Middle frontal gyrus (tissue), 1 donor: ENCODE results near the gene SNAPC2.
"Not testable (repeated sequence)": the region's sequence is repeated elsewhere in the genome, so short reads cannot be mapped to it uniquely, and the experiment has no call there.

Experiments
- DNase-seq: peaks from one replicate; pipeline ENCODE4 v3.0.0-alpha.2; 2015; ENCODE audit warnings: low spot score; ENCODE audit errors: extremely low spot score

SNAPC2 gene

DNA sequence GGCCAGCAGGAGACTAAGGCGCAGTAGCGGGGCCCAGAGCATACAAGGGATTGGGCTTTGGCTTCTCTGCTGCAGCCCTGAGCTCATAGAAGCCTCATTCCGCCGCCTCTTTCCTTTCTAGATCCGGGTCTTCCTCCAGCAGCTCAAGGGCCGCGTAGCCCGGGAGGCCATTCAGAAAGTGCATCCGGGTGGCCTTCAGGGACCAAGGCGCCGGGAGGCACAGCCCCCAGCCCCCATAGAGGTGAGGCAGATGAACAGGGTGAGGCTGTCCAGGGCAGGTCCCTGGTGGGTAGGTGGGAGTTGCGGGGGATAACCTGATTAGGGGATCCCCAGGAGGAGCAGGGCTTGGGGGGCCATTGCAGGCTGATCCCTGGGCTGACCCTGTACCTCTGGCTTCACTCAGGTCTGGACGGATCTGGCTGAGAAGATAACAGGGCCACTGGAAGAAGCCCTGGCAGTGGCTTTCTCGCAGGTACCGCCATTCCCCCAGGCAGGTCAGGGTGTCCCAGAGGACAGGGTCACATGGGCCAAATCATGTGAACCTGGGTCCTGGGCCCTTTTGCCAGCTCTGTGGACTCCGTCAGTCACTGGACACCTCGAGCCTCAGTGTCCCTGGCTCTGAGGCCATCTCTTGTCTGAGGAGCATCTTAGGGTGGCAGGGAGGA is 1.3 kb downstream of the SNAPC2 start:
- DNase-seq = no peak

DNA sequence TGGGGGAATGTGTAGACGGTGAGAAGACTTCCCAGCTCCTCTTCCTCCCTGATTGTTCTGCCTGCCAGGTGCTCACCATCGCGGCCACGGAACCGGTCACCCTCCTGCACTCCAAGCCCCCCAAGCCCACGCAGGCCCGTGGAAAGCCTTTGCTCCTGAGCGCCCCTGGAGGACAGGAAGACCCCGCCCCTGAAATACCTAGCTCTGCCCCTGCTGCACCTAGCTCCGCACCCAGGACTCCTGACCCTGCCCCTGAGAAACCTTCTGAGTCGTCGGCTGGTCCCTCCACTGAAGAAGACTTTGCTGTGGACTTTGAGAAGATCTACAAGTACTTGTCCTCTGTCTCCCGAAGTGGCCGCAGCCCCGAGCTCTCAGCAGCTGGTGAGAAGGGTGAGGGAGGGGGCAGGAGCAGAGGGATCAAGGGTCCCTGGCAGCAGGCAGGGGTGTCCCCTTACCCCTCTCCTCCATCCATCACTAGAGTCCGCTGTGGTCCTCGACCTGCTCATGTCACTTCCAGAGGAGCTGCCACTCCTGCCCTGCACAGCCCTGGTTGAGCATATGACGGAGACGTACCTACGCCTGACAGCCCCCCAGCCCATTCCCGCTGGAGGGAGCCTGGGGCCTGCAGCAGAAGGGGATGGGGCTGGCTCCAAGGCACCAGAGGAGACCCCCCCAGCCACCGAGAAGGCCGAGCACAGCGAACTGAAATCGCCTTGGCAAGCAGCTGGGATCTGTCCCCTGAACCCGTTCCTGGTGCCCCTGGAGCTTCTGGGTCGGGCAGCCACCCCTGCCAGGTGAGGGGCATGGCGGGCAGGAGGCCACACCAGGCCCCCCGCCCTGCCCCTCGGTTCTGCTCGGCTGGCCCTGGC is 2.1 kb downstream of the SNAPC2 start:
- DNase-seq = no peak

DNA sequence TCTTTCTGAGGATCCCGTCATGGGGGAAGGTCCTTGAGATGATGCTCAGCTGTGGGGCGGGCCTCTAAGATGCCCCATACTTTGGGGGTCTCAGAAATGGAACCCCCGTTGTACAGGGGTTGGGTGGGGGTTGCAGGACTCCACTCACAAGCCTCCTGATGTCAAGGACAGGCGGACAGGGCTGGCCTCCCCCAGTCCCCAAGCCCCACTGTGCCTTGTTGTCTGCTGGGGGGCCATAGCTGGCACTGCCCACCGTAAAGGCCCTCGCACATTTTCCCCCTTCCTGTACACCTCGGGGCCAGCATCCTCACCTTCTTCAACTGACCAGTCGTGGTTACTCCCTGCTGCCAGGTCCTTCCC is 2.7 kb downstream of the SNAPC2 start:
- DNase-seq = no peak

DNA sequence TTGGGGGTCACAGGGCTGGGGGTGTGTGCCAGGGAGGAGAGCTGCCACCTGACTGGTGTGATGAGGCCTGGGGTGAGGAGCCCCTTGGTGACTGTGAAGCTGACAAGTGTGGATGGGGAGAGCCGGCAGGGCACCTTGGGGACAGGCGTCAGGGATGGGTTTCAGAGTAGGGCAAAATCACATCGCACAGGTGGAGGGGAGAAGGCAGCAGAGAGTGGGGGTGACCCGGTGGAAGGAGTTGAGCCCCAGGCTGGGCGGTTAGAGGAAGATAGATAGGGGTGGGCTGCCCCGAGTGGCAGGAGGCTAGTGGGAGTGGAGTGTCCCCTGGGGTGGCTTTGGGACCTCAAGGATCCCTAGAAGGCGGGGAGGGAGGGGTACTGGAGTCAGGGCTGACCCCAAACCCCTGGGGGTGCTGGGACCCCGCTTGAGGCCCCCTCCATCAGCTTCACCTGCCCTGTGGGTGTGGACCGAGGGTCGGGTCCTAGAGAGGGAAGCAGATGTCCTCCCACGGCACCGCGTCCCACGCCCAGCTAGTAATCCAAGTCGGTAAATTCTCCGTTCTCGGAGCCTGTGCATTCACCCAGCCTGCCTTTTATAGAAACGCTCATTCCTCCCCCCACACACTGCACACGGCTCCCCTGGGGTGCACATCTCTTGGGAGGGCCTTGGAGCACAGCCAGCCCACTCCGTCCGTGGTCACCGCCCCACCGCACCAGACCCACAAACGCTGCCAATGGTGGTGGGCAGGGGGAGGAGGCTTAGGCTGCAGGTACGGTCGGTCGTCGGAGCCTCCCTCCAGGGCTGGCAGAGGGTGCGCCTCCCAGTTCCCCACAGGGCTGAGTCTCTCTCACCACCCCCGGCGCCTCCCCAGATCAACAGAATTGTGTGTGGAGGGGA is 3.4 kb downstream of the SNAPC2 start:
- DNase-seq = no peak

DNA sequence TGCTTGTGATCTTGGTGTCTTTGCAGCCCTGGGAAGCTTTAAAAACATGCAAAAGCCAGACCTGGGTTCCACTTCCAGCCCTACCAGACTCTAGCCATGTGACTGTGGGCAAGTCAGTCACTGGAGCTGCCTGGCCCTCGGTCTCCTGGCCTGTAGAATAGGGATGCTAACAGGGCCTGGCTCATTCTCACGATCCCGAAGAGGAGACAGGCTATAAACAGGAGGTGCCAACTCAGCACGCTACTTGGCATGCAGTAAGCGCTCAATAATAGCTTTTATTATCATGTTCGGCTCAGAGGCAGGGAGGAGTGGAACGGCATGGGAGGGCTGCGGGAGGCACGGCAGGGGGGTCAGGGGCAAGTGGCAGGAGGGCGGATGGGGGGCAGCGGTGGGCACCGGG is 4.1 kb downstream of the SNAPC2 start:
- no peak for DNase-seq

DNA sequence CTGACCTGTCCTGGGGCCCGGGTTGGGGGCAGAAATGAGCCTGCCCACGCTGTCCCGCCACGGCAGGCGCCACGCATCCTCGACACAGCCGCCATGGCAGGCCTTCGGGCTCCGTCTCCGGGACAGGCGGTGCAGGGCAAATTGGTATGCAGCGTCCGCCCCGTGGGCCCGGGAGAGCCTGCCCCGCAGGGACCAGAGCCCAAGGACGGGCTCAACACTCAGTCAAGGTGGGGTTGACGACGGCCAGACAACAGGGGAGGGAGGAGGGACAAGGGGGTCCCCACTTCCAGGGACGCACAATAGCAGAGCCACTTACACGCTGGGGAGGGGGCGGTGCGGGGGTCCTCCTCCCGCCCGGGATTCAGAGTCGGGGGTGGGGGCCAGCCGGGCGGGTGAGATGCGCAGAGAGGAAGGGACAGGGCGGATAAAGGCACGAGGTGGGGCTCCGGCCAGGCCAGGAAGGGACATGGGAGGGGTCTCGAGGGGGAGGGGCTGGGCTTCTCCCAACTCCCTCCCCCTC is 4.6 kb downstream of the SNAPC2 start:
- DNase-seq = no peak

DNA sequence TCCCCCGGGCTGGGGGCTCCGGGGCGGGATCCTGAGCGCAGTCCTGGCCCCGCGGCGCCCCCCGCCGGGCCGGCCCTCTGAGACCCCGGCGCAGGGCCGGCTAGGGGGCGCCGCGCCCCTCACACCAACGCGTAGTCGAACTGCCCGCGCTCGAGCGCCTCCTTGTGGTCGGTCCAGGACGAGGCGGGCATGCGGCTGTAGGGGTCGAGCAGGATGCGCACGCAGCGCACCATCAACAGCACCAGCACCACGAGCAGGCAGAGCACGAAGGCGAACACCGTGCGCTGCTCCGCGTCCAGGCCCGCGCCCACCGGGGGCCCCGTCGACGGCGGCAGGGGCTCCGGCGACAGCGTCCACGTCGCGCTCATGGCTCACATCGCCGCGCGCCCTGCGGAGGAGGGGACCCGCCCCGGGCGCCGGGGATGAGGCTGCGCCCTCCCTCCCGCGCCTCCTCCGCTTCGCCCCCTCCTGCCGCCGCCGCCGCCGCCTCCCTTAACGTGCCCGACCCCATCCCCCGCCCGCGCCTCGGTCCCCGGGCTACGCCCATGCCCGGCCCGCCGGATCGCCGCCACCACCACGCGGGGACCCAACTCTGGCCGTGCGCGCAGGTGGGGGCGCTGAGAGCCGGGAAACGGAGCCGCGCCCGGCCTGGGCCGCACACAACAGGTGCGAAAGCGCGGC is 5.2 kb downstream of the SNAPC2 start:
- no peak for DNase-seq

DNA sequence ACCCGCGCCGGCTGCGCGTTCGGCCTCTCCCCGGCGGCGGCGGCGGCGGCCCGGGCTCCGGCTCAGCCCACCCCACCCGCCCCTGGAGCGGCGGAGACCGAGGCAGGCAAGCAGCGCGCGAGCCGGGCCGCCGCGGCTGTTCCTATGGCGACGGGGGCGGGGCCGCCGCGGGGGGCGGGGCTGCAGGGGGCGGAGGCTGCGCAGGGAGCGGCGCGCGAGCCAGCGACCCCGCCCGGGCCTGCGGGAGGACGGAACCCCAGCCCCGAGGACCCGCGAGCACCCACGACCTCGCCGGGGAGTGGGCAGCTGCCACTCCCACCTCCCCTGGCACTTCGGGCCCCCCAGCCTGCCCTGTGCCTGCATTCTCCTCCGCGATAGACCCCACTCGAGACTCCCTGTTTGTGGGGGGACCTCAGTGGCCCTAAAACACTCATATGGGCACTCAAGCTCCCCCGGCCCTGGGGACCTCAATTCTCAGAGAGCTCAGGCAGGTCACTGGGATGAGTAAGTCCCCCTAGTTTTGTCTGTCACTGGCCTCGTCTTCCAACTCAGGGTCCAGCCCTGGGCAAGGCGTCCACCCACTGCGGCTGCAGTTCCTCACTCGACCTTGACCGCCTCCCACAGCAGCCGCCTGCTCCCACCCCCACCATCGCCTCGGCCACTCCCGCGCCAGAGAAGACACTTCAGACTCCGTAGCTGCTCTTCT is 6.0 kb downstream of the SNAPC2 start, which contains the start of gene CTXN1:
Gene CTXN1 (minus strand): TSS at position 115 of the 706 bp plus-strand sequence. CDS start 597 bp downstream, outside the sequence.
- no peak for DNase-seq

DNA sequence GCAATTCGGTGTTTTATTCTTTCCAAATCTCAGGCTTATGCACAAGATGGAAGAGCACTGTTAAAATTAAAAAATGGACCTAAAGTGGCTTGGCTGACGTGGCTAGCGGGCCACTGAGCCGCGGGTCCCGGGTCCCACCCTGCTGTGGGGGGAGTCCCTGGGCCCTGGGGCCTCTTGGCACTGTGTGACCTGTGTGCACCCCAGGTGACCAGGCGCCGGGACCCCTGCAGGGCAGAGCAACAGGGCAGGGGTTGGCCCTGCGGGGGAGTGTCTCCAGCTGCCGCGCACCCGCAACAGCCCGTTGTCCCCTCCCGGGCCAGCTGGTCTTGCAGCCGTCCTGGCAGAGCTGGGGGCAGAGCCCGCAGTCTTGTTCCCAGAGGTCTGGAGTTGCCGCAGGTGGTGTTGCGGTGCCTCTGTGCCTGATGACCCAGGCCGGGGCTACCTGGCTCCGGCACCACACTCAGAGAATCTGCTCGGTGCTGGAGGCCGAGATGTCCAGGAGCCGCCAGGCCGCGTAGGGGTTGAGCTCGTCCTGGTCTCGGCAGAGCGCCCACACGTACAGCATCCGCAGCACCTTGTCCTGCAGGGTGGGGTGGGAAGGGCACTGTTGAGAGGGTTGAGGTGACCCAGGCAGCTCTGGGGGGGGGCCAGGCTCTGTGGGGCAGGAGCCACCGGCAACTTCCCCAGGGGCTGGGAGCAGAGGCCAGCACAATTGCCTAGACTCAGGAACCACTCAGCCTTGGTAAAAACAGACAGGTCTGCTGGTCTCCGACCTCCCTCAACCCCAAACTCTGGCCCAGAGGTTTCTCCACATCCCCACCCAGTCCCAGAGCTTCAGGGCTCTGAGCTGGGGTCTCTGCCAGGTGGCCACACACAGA is 6.8 kb downstream of the SNAPC2 start:
- DNase-seq = no peak

DNA sequence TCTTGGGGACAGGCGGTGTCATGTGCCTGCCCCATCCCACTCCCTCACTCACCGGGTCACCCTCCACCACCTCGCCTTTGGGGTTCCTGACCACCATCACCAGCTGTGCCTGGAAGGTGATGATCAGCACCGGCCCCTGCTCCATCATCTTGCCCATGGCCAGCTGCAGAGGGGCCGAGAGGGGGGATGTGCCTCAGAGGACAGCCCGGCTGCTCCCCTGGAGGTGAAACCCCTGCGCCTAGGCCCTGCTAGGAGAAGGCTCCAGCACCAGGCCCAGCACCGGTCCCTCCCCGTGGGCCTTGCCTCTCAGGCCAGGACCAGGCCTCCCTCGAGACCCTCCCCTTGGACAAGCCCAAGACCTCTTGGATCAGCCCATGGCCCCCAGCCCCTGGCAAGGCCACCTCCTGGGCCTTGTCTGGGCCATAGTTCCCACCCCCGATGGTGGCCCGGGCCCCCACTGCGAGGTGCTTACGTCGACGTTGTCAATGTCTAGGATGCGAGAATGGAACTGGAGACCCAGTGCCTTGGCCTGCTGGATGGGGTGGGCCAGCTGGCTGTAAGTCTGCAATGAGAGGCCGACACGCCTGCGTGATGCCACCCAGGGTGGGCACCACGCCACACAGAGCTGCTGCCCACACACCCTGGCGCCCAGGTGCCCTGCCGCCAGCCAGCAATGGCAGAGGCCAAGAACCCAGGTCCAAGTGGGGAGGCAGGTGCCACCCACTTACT is 7.6 kb downstream of the SNAPC2 start:
- no peak for DNase-seq

DNA sequence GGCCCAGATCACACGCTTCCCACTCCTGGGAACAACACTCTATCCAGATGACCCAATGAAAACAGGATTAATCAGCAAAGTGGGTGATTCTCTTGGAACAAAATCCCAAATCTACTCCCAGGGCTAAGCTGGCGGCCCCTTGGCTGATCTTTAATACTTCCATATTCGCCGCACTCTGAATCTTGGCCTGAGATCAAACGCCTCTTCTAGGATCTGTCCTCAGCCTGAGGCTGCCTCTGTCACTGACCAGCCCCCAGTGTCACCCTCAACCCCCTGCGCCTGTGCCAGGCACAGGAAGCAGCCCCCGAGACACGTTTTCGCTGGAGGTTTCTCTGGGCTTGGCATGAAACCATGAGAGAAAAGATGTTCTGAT is 8.2 kb downstream of the SNAPC2 start:
- no peak for DNase-seq

DNA sequence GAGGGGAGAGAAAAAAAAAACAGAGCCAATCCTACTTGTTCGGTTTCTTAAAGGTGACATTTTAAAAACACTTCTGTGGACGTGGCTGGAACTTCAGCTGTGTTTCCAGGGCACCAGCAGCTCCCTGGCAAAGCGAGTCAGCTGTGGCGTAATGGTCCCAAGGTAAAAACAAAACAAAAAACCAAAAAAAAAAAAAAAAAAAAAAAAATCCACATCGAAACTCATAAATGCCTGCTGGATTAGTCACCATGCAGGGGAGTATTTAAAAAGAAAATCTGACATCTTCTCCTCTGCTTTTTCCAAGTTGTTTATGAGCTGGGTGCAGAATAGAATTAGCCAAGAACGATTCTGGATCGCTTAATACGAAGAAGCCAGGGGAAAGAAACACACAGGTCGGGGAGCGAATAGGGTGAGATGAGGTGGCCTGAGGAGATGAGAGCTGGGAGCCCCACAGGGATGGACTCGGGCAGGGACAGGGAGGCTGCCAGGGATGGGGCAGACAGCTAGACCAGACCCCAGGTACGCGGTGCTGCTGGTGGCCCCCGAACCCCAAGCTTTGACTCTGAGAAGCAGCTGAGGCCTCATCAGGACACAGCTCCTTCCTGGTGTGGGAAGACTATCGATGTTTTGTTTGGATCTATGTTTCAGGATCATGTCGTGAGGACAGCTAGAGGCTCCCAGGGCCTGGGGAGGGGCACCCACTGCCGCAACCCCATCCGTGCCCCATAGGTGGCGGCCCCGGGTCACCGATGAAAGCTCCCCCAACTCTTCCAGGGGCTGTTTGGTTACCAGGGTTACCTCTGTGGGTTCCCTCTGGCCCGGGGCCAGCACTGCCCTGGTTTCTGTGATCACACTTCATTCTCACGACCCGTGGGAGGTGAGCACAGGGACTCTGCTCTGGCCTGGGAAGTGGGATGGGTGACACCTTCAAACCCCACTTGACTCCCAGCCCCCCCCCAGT is 8.9 kb downstream of the SNAPC2 start:
- DNase-seq = no peak

DNA sequence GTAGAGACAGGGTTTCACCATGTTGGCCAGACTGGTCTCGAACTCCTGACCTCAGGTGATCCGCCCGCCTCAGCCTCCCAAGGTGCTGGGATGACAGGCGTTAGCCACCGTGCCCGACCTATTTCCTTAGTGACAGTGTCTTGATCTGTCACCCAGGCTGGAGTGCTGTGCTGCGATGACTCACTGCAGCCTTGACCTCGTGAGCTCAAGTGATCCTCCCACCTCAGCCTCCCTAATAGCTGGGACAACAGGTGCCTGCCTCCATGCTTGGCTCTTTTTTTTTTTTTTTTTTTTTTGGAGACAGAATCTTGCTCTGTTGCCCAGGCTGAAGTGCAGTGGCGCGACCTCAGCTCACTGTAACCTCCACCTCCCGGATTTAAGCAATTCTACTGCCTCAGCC is 9.9 kb downstream of the SNAPC2 start:
- DNase-seq = not testable (repeated sequence)

DNA sequence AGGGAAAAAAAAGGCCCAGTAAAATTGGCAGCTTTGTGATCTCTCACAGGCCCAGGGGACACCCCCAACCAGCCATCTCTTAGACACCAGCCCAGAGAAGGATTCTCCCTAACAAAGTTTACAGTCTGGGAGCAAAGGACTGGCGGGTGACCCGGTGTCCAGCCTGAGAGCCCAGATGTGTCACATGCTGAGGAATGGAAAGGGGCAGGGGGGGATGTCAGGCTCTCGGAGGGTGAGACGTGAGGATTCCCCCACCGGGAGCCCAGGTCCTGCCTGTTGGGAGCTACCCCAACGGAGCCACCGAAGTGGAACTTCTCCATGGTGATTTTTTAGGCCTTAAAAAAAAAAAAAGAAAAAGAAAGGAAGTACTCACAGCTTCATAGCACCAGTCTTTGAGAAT is 10.6 kb downstream of the SNAPC2 start:
- DNase-seq = no peak

DNA sequence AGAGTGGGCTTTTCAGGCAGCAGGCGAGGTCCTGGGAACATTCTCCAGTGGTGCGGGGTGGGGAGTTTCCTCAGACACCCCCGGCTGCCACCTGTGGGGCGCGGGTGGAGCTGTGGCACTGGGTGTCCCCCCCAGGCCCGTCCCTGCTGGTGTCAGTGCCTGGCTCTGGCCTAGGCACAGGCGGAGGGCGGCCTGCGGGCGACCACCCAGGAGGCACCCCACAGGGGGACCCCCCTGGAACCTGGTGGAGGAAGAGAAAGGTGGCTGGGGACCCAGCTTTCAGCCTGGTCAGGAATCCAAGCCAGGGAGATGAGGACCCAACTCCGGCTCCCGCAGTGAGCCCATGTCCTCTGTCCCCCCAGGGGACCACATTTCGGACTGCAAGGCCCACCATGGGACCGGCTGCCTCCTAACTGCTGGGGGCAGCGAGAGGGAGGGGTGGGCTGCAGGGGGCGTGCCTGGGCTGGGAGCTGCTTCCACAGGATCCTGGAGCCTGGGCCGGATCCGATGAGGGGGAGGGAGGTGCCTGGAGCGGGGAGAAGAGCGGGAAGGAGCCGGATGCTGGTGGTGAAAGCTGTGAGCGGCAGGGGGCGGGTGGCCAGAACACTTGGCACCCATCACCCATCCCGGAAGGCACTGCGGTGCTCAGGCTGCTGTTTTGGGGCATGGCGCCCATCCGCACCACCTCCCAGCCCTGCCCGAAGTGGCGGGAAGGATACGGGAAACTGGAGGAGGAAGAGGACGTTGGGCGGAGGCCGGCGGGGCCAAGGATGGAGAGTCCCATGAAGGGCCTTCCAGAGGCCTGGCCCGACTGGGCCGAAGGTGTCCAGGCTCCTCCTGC is 11.3 kb downstream of the SNAPC2 start:
- DNase-seq = no peak

DNA sequence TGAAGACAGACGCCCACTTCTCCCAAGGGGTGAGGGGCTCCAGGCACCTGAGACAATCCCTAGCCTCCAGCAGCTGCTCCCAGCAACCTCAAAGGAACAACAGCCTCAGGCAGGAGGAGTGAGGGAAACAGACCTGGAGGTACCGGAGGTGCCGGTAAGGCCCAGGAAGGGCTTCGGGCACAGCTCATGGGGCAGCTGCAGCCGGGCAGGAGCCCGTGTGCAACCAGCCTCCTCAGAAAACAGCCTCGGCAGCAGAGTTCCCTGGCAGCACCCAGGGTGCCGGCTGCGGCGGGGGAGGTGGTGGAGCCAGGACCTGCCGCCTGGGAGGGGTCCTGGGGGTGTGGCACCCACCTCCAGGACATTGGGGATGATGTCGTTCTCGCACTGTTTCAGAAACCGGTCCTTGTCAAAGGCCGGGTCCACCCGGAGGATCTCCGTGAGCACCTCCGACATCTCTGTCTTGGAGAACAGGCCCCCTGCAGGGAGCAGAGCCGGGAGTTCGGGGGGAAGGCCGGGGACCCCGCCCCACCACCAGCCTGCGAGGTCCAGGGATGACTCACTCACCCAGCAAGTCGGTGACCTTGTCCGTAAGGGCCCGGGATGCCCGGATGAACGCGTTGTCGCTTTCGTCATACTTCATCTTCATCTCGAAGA is 12.3 kb downstream of the SNAPC2 start:
- DNase-seq = no peak
